ENCODE results near the gene TMEM184B. TPM values are rescaled to one million over a fixed set of nuclear protein-coding genes. Genes with fewer than 3 reads are reported as not detected.

The TMEM184B gene
- total and polyA plus RNA-seq, 2 of the 8 experiments (the other 6 are each of a cell fraction or from before 2014, with no cell fraction given): 41.6 to 81.0 TPM

DNA sequence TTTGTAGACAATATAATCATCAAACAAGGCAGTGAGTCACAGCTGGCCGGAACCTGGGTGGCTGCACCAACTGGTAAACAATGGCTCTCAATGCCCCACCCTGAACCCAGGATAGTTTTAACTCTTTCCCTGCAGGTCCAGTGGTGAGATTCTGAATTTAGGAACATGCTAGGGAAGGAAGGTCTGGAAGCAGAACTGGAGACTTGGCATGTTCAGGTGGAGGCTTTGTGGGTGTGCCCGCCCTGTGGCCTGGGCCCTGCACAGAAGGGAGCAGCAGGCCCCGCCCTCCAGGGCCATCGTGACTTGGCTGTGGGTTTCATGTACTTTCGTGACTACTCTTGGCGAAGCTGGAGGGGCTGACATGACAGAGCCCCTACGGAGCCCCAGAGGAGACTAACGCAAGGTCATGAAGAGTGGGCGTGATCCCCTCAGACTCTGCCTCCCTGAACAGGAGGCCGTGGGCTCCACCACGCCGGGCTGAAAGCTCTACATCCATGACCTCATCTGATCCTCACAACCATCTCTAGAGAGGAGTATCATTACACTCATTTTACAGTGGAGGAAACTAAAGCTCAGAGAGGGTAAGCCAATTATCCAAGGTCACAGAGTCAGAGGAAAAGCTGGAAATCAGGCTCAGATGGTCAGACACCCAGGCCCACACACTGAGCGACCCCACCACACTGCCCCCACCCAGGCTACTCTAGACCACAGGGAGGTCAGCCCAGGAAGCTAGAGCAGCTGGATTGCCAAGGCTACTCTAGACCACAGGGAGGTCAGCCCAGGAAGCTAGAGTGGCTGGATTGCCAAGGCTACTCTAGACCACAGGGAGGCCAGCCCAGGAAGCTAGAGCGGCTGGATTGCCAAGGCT is 43.7 kb downstream of the TMEM184B start (continued):
- TF ChIP-seq CTCF (IDR thresholded peaks at IDR 0.05; ENCODE audit: control extremely low read depth in 1 of 3, insufficient read depth in 1 of 3, low read depth in 1 of 3, low read length in 3 of 3) (no peak), GTF2F1 (IDR thresholded peaks at IDR 0.05; ENCODE audit: borderline replicate concordance, low read depth, low read length) (no peak), KDM5A (IDR thresholded peaks at IDR 0.05; ENCODE audit: low read length) (no peak), CREB1 (IDR thresholded peaks at IDR 0.05) (no peak), GABPA (IDR thresholded peaks at IDR 0.05; ENCODE audit: borderline replicate concordance, insufficient read depth, low read length) (no peak), TBP (IDR thresholded peaks at IDR 0.05; ENCODE audit: low read depth, low read length) (no peak), KDM4A (IDR thresholded peaks at IDR 0.05; ENCODE audit: low read depth, low read length, severe bottlenecking) (no peak), SIX5 (IDR thresholded peaks at IDR 0.05; ENCODE audit: low read depth, low read length) (no peak)
